HG03045 (cell line): ENCODE data around the gene NFKBIB.

Experiments used
- ATAC-seq: cut with Tn5 transposase; IDR thresholded peaks from one replicate; pipeline ENCODE4 v1.9.1; 2021; ENCODE audit warnings: mild to moderate bottlenecking, moderate library complexity; ENCODE audit not compliant: unreplicated experiment

The NFKBIB gene

DNA sequence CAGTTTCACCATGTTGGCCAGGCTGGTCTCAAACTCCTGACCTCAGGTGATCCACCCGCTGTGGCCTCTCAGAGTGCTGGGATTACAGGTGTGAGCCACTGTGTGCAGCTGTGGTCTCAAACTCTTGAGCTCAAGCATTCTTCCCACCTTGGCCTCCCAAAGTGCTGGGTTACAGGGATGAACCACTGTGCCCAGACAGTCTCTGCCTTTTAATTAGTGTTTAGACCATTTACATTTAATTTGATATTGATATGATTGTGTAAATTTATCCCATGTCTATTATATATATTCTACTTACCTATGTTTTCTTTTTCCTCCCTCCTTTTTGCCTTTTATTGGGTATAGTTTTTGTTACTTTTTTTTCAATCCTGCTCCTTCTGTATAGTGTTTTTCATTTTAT, 1.9 kb downstream of the NFKBIB start:
- ATAC-seq, result no peak

DNA sequence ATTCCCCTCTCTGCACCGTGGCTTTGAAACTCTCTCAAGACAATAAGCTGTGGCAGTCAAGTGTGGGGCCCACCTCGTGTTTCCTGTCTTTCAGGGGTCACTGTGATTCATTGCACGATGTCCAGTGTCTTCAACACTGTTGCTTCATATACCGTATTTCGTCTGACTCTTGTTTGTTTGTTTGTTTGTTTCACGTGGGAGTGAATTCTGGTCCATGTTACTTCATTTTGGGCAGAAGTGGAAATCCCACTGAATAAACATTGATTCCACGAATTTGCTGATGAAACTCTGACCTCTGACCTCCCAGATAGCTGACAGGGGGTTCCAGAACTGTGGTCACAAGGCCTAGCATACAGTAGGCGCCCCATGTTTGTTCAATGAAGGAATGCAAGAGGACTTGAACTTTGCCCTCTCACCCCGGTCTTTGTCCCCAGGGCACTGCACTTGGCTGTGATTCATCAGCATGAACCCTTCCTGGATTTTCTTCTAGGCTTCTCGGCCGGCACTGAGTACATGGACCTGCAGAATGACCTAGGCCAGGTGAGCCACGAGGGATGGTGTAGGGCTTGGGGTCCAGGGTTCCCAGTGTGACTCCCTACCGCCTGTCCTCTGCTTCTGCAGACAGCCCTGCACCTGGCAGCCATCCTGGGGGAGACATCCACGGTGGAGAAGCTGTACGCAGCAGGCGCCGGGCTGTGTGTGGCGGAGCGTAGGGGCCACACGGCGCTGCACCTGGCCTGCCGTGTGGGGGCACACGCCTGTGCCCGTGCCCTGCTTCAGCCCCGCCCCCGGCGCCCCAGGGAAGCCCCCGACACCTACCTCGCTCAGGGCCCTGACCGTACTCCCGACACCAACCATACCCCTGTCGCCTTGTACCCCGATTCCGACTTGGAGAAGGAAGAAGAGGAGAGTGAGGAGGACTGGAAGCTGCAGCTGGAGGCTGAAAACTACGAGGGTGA, 5.1 kb downstream of the NFKBIB start:
- no peak for ATAC-seq

DNA sequence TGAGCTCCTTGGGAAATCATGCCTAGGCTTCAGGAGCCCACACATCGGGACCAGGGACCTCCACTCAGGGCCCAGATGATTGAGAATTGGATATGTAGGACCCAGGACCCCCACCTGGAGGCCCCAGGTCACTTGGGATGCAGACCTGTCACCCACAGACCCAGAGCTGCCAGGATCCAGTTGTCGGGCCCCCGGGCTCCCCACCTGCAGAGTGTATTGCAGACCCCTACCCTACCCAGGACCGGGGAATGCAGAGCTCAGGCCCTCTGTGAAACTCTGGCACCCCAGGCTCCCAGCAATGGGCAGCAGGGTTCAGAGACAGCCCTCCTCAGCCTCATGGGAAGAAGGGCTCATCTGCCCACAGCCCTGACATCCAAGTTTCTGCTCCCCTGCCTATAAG, 5.9 kb downstream of the NFKBIB start:
- ATAC-seq, result no peak

DNA sequence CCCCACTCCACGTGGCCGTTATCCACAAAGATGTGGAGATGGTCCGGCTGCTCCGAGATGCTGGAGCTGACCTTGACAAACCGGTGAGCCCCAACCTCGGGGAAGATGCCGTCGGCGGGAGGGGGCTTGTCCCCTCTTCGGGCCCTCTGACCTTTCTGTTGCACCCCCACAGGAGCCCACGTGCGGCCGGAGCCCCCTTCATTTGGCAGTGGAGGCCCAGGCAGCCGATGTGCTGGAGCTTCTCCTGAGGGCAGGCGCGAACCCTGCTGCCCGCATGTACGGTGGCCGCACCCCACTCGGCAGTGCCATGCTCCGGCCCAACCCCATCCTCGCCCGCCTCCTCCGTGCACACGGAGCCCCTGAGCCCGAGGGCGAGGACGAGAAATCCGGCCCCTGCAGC, 7.5 kb downstream of the NFKBIB start:
- no peak for ATAC-seq

DNA sequence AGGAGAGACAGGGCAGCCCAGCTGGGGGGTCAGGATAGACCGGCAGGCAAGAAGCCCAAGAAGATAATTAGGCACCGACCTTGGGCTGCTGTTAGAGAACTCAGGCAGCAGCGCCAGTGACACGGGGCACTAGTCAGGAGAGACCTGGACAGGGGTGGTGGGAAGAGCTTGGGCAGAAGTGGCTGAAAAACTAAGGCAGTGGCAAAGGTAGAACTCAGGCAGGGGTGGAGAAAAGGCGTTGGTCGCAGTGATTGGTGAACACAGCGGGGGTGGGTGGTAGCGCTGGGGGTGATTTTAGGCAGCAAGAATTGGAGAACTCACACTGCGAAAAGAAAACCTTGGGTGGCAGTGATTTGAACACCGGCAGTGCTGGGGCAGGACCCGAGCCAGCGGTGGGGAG, 7.9 kb downstream of the NFKBIB start:
- ATAC-seq, result no peak

DNA sequence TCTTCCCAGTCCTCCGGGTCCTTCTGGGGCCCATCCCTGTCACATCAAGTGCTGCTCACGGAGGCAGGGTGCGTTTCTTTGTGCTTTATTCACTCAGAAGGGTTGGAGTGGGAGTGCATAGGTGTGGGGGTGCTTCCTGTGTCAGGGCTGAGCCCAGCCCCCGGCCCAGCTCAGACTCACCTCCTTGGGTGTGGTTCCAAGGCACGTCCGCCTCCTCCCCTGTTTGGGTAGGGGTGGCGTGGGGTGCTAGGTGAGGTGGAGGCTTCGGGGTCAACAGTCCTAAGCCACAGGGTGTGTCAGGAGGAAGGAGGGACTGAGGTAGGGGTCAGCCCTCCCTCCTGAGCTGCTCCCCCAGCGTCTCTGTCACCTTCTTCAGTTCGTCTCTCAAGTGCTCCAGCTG, 9.1 kb downstream of the NFKBIB start:
- ATAC-seq, result no peak

DNA sequence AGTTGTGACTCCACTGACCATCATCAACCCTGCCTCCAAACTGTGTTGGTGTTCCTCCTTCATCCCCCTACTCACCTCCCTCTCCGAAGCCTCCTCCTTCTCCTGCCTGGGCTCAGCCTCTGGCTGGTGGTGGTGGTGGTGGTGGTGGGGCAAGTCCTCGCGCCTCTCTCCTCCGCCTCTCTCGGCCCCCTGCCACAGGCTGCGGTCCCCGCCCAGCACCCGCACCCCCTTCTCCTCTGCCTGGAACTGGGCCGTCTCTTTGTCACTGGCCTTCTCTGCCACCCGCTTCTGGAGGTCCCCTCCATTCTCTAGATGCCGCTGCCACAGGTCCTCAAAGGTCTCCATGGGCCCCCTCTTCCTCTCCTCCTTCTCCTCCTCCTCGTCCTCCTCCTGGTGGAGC, 10.7 kb downstream of the NFKBIB start:
- no peak for ATAC-seq

DNA sequence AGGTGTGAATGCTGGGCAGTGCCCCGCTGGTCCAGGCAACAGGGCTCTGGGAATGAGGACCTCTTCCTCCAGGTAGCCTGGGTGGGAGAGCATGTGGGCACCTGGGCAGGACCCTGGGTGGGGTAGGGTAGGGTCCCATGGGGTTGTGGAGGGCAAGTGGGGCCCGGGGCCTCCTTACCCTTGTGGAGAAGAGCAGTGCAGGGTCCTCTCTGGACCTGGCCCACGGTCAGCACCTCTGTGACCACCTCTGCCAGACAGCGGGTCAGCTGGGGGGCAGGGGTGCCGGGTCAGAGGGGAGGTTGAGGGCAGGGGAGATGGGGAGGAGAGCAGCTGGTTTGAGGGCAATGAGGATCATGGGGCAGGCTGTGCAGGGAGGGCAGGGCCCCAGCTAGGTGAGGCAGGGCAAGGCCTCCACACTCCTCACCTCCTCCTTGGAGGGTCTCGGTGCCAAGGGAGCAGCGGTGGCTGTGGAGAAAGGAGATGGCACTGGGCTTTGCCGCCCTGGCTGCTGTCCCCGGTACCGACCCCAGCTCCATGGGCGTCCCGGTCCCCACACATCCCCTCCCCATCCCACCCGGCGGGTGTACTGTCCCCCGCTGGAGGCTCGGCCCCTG, 11.7 kb downstream of the NFKBIB start:
- no peak for ATAC-seq

DNA sequence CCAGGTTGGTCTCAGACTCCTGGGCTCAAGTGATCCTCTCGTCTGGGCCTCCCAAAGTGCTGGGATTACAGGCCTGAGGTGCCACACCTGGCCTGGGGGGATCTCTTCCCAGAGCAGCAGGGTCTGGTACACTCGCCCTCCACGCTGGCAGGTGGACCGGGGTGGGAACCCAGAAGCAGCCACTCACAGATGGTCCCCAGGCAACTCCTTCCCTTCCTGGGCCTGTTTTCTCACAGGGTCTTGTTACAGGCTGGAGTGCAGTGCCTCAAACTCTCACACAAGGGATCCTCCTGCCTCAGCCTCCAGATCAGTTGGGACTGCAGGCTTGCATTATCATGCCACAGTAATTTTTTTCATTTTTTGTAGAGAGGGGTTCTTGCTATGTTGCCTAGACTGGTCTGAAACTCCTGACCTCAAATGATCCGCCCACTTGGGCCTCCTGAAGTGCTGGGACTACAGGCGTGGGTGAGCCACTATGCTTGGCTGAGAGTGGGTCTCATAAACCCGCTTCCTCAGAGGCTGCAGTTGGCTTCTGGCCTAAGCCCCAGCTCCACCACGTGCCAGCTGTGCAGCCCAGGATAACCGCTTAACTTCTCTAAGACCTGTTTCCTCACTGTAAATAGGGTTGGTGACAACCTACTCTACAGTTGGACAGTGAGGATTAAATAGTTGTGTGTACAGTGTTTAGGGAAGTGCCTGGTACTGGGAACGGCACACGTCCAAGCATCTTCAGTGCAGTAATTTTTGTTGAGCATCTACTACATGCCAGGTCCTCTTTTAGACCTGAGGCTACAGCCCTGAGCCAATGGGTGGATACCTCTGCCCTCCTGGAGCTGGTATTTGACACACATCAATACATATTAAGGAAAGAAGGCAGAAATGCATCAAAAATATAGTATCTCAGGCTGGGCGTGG, 13.1 kb downstream of the NFKBIB start:
- no peak for ATAC-seq

DNA sequence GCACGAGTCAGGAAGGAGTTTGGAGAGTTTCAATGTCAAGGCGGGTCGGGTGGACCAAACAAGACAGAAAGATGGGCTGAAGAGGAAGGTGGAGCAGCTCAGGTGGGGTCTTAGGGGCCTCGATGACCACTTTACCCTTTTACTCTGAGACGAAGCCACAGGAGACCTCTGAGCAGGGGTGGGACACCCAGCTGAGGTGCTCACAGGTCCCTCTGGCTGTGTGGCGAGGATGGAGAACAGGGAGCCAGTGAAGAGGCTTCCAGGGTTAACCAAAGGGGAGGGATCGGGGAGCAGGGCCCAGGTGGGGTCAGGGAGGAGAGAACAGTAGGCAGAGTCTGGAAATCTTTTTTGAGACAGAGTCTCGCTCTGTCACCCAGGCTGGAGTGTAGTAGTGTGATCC, 14.2 kb downstream of the NFKBIB start:
- ATAC-seq, result no peak

DNA sequence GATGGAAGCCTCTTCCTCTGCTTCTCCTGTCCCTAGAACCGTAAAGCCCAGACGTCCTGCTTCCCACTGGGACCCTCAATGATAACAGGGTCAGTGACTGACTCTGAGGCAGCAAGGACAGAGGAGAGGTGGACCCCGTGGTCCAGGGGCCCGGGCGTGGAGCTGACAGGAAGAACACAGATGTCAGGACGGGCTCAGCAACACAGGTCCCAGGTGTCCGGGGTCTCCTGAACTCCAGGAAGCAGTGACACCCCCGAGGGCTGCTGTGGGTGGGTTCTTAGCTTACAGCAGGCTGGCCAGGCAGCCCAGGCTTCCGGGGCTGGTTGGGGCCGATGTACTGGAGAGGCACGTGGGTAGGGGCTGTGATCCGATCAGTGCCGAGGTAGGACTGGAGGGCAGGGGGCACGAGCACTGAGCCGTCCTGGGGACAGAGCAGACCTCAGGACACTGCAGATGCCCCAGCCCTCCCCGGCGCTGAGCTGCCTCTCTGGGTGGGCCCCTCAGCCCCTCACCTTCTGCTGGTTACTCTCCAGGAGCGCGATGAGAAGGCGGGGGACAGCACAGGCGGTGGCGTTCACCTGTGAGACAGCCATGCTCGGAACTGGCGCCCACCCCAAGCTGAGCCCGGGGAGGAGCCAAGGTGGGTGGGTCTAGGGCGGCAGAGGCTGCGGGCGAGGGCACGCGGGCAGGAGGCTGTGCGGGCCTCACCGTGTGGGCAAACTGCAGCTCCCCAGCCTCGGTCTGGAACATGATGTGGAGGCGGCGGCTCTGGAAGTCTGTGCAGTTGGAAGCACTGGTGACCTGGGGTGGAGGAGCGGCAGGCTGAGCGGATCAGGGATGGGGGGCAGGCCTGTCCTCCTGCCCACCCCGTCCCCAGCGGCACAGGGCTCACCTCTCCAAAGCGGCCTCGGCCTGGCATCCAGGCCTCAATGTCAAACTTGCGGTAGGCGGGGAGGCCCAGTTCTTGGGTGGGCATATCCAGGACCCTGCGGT, 15.9 kb downstream of the NFKBIB start:
- ATAC-seq, result no peak

DNA sequence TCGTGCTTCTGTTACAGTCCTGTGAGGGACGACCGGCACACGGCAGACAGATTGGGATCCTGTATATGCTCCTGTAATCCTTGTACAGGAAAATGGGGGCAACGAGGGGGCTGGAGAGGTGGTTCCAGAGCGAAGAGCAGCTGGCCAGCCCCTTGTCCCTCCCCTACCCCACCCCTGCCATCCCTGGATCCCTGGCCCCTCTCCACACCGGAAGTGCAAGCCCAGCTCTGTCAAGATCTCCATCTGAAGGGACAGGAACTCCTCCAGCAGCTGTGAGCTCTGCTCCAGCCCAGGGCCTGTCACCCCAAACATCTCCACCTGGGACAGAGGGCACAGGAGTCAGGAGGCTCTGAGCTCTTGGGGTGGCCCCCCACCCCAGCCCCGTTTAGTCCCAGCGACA, 17.7 kb downstream of the NFKBIB start:
- no peak for ATAC-seq

DNA sequence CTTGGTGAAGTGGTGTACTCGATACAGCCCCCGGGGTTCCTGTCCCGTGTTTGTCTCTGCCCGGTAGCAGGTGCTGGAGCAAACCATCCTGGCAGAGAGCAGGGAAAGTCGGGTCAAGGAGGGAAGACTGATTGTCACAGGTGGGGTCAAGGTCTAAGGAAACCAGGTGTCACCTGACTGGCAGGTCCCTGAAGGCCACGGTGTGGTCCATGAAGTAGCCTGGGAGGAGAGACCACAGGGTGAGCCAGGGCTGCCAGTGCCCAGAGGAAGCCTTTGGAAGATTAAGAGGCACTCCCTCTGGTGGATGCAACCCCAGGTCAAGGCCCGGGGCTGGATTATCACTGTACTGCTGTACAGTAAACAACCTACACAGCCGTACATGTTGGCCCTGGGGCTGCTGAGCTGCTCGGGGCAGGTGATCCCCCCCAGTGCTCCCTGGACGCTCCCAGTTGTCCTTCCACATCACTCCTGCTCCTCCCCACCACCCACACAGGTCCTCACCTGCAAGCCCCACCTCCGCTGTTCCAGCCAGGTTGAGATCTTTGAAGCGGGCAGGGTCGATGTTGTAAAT, 18.2 kb downstream of the NFKBIB start:
- ATAC-seq, result no peak

DNA sequence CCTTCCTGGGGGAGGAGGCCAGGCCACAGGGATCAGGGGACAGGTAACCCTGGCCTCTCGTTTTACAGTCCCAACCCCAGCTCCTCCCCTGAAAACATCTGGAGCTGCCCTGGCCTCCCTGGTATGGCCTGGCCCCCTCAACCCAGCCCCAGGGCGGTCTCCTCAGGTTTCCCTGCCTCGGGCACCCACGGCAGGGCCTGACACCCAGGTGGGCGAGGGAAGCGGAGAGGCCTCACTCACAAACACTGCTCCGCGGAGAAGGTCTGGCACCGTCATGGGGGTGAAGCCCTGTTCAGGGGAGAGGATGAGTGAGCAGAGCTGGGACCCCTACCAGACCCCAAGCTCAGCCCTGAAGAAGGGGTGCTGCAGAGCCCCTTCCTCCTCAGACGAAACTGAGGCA, 18.8 kb downstream of the NFKBIB start:
- ATAC-seq, result no peak

DNA sequence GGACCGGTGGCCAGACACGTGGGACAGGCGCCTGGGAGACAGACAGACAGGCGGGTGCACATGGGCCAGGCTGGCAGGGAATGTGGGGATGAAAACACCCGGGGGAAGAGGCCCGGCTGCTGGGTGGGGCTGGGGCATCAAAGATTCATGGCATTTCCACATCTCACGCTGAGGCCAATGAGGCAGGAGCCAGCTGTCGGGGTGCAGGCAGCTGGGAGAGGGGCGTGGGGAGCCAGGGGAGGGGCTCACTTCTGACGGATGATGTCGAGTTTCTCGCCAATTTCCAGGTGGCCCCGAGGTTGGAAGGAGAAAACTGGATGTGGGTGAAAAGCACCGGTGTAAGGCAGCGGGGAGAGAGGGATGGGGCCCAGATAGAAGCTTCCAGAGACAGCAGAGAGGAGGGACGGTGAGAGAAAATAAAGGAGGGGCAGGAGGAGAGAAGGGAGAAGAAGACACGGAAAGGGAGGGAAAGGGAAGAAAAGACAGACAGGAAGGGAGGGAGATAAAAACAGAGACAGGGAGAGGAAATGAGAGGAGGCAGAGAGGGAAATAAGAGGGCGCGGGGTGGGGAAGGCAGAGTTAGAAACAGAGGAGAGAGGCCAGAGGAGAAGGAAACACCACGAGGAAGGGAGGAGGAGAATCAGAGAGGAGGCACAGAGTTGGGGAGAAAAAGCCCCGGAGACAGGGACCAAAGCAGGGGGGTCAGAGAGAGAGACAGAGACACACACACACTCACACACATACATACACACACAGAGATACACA, 20.2 kb downstream of the NFKBIB start:
- no peak for ATAC-seq

DNA sequence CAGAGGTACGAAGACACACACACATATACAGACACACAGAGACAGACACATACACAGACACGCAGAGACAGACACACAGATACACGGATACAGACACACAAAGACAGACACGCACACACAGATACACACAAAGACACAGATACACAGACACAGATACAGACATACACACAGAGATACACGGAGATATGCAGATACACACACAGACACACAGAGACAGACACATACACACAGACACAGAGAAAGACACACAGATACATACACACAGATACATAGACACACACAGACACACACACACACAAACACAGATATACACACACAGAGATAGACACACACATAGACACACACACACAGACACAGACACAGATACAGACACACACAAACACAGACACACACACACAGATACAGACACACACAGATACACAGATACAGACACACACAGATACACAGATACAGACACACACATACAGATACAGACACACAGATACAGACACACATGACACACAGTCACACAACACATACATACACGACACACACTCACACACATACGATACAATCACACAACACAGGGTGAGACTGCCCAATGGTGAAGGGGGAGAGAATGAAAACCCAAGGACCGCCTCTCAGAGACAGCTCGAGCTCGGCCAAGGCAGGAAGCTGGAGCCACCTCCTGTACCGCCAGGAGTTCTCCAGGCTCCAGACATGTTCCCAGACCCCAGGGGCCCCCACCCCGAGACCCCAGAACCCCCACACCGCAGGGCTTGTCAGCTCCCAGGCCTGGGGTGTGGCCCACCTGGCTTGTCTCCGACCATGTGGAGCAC, 21.0 kb downstream of the NFKBIB start:
- ATAC-seq, result no peak

DNA sequence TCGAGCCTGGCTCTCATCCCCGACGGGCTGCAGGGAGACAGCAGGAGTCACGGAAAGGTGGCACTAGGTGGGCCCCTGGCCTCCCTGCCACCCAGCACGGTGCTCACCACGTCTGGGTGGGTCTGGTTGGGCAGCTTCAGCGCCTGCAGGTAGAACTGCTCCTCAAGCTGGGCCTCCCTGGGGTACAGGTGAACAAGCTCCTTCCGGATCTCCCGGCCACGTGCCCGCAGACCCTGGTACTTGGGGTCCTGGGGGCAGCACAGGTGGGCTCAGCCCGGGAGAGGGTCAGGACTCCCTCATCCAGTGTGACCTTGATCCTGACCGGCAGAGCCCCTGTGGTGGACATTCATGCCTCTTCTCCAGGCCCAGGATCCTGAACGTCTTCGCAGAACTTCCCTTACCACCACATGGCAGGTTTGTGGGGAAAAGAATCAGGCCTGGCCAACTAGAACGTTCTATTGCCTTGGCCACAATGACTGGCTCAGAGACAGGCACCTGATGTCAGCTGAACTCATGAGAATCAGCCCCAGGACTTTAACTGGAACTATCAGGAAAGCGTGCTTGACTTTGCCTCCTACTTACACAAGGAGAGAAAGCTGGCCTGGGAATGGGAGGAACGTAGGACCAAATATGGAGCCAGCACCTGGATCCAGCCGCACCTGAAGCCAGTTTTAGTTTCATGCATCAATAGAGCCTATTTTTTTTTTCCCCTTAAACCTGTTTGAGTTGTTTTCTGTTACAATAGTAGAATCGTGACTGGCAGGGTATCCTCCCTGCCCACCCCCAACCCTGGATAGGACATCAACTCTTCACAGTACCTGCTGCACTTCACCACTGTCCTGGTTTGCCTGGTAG, 21.9 kb downstream of the NFKBIB start:
- no peak for ATAC-seq
